NCI-H146 treated with DMSO at 0.1 percent for 48 hours (cell line): ENCODE measurements around the gene ATG4D.
"Not testable (repeated sequence)": the region's sequence is repeated elsewhere in the genome, so short reads cannot be mapped to it uniquely, and the experiment has no call there.

Experiments used
- DNase-seq: peaks from one replicate; lab custom pipeline; 2025; ENCODE audit not compliant: unreplicated experiment; lab: John Stamatoyannopoulos, UW

The ATG4D gene

DNA sequence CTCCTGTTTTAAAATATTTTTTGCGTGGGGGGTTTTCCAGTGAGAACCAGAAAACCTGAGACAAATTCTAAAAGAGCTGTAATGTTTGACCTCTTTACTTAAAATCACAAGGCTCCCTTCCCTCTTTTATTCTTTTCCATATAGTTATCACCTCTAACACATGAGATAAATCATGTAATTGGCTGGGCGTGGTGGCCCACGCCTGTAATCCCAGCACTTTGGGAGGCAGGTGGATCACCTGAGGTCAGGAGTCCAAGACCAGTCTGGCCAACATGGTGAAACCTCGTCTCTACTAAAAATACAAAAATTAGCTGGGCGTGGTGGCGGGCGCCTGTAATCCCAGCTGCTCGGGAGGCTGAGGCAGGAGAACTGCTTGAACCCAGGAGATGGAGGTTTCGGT is 7.3 kb downstream of the ATG4D start:
- not testable (repeated sequence) for DNase-seq

DNA sequence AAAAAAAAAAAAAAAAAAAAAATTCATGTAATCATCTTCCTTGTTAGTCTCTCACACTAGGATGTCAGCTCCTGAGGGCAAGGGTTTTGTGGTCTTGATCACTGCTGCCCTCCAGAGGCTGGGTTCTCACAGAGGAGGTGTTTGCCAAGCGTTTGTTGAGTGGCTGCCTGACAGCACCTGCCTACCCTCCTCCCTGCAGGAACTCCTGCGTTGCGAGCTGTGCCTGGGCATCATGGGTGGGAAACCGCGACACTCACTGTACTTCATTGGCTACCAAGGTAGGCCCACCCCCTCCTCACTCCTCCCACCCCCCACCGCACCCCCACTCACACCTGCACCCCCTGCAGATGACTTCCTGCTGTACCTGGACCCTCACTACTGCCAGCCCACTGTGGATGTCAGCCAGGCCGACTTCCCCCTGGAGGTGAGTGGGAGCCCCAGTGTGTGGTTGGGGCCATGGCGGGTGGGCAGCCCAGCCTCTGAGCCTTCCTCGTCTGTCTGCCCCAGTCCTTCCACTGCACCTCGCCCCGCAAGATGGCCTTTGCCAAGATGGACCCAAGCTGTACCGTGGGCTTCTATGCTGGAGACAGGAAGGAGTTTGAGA is 8.1 kb downstream of the ATG4D start:
- DNase-seq, result no peak

DNA sequence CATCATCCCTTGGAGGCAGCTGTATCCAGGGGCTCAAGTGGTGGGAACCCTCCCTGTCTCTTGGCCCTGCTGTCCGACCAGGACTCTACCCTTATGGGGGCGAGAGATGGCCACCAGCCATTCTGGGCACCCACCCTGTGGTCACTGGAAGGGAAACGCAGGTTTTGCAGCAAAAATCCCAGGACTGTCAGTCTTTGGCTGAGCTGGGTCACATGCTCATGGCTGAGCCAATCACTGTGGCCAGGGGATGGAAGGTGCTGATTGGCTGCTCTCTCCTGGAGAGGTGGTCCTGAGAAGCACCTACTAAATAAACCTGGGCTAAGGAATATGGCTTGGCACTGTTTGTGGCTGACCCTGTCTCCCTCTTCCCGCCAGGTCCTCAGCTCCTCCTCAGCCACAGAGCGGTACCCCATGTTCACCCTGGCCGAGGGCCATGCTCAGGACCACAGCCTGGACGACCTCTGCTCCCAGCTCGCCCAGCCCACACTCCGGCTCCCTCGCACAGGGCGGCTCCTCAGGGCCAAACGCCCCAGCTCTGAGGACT is 8.9 kb downstream of the ATG4D start:
- no peak for DNase-seq

DNA sequence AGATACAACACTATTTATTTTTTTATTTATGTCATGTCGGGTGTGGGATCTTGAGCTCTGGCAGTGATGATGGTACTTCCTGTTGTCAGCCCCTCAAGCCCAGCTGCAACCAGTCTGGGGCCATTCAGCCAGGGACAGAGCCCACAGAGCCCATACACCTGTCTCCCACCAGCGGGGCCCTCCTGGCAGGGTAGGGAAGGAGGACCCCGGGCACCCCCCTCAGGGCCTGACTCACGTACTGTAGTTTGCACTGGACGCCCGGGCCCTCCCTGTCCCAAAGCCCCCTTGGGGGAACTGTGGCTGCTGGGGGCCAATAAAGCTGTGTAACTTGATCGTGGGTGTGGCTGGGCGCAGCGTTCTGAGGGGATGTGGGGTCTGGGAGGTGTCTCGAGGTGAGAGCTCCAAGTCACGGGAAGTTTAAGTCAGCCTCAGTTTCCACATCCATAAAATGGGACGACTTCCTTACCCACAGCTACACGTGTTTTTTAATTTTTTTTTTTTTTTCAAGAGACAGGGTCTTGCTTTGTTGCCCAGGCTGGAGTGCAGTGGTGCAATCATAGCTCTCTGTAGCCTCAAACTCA is 9.5 kb downstream of the ATG4D start:
- no peak for DNase-seq

DNA sequence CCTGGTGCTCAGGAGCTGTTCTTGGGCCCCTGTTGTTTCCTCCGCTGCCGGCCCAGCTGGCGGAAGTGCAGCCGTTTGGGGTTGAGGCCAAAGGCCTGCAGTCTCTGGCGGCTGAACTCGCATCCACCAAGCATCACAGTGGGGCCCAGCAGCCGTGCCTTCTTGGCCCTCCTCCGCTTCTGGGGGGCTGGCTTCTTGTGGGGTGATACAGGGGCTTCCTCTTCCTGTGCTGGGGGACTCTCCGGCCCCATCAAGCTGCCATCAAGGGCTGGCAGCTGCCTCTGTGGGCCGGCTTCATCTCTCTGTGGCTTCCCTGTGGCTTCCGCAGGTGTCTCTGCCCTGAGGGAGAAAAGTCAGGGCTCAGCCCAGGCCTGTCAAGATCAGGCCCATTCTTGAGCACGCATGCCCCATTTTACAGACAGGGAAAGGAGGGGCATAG is 10.3 kb downstream of the ATG4D start:
- no peak for DNase-seq

DNA sequence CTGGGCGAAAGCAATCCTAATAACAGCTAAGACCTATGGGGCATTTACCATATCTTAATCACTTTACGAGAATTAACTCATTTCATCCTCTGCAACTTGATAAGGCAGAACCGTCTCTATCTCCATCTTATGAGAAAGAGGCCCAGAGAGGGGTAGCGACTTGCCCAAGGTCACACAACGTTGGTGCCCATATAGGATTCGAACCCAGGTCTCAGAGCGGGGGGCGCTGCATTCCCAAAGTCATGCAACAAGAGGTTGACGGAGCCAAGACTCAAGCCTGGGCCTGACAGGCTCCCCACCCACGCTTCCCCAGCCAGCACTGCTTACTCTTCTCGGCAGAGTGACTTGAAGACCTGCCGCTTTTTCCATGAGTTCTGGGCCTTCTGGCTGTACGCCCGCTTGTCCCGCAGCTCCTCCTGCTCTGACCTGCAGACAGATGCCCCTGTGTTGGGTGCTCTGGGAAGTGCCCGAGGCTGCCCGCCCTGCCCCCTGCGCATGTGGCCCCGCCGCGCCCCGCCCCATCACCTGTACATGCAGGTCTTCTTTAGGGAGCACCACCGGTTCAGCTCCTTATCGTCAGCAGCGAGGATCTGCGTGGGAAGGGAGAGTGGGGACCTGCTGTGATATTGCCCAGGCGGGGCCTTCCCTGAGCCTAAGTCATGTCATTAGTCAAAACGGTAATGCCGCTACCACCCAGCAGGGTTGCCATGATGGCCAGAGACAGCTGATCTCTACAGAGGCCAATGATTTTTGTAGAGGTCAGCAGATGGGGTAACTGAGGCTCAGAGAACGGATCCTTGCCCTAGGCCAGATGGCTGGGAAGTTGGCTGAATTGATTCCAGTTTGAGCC is 11.3 kb downstream of the ATG4D start:
- no peak for DNase-seq

DNA sequence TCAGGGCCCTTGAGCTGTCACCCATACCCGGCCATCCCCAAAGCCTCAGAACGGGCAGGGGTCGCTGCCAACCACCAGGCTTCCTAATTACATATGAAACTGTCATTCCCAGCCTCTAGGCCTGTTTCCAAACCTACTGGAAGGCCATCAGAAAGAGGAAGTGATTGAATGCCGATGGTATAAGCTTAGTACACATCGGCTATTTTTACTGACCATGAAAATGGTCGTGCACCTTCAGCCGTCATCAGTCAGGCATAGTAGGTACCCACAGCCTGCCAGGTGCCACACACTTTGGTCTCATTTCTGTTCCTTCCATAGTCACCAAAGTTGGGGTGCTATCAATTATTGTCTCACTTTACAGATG is 11.9 kb downstream of the ATG4D start:
- DNase-seq, result no peak

DNA sequence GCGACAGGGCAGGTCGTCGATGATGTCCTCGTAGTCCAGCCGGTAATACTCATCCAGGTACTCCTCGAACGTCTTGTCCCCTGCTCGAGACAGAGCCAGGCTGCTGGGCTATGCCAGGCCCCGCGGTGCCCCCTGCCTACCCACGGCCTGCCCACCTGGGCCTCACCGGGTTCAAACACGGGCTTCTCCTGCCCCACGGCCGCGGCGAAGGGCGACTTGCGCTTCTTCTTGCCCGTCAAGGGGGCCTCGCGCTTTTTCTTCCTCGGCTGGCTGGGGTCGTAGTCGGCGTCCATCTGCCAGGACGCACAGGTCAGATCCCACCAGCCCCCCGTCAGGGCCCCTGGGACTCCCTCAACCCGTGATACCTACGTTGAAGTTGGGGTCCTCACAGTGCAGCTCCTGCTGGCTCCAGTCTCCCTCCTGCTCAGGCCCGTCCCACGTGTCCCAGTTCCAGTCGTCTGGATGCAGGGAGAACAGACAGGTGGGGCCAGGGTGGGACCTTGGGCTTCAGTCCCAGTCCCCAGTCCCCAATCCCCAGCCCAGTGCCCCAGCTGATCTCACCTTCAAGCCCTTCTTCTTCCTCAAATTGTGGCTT is 14.0 kb downstream of the ATG4D start:
- DNase-seq, result no peak

DNA sequence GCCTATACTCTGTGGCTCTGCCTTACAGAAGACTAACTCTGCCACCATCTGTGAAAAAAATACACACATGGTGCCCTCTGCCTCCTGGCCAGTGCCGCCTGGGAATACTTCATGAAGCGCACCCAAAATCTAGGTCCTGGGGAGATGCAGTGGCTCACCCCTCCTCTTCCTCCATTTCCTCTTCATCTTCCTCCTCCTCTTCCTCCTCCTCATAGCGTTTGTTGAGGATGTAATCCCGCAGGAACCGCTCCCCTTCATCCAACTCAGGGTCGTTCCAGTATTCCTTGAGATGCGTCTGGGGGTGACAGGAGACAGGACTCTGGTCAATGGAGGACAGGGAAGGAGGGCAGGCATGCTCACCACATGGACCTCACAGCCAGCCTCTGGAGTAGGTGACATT is 16.4 kb downstream of the ATG4D start:
- no peak for DNase-seq

DNA sequence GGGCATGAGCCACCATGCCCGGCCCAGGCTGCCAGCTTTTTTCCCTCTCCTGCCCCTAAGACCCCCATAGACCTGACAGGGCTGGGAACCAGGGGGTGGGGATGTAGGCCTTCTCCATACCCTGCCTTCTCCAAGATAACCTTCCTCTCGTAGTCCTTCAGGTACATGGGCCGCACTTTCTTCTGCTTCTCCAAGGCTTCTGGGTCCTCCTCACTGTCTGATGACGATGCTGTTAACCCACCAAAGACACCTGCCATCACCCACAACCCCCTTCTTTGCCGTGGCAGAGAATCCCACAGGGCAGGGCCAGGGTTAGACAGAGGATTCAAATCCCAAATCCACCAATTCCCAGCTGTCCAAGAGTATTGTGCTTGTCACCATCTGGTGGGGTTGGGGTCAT is 18.9 kb downstream of the ATG4D start:
- DNase-seq, result no peak

DNA sequence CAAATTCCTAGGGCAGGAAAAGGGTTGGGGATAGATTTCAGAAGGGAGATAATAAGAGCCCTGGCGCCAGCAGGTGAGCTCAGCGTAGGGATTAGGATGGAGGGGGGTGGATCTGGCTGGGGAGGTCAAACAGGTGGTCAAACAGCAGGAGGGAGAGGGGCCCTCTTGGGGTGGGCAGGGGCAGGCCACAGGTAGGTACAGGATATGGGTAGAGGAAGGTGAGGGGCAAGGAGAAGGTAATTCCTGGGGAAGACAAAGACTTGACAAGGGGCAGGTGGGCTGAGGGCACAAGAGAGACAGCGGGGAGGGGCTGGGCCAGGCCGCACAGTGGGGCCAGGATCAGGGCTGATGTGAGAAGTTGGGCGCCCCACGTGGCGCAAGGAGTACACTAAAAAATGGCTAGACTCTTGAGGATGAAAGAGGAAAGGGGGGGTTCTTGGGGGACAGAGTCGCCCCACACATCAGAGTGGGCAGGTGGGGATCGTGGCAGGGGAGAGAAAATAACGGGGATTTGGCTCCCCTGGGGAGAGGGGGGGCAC is 21.4 kb downstream of the ATG4D start:
- DNase-seq, result peak; percentile 79

DNA sequence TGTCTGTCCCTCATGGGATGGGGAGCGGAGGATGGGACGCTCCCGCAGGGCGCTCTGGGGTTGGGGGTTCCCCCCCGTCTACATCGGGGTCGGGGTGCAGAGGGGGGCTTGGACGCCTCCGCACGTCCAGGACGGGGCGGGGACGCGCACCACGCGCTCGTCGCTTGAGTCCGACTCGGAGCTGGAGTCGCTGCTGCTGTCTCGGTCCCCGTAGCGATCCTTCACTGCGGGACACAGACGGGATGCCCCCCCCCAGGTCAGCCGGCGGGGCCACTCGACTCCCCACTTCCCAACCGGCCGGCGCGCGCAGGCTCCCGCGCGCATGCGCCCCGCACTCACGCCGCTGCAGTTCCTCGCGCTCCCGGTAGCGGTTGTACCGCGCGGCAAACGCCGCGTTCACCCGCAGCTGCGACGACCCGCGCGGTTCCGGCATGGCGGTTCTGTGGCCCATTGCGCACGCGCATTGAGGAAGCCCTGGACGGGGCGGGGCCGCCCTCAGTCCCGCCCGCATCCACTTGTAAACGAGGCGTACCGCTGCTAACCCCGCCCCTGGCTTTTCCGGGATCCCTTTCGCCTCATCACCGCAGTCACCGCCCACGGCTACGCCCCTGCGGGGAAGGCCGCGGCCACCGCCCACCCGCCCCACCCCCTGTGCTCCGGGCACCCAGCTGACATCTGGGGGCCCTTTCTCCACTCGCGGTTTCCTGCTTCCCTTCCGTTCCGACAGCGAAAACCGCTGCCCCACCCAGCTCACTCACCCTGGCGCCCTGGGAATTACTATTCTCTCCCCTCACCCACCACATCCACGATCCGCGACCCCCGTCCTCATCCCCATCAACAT is 22.1 kb downstream of the ATG4D start, which contains the start of gene KRI1:
TSS of gene KRI1 (minus strand) at position 444 of the 841 bp plus-strand sequence. CDS start at position 433, 11 bp downstream.
- DNase-seq, result peak; percentile 96

DNA sequence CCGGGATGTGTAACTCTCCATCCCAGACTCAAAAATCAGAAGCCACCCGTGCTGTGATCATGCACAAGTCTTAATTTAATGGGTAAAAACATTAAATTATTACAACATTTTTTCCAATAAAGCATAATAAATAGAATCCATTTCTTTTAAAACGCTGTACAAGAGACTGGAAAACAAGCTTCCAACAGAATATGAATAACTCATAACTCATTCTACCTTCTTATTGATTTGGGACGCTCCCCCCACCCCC is 22.6 kb downstream of the ATG4D start:
- no peak for DNase-seq

DNA sequence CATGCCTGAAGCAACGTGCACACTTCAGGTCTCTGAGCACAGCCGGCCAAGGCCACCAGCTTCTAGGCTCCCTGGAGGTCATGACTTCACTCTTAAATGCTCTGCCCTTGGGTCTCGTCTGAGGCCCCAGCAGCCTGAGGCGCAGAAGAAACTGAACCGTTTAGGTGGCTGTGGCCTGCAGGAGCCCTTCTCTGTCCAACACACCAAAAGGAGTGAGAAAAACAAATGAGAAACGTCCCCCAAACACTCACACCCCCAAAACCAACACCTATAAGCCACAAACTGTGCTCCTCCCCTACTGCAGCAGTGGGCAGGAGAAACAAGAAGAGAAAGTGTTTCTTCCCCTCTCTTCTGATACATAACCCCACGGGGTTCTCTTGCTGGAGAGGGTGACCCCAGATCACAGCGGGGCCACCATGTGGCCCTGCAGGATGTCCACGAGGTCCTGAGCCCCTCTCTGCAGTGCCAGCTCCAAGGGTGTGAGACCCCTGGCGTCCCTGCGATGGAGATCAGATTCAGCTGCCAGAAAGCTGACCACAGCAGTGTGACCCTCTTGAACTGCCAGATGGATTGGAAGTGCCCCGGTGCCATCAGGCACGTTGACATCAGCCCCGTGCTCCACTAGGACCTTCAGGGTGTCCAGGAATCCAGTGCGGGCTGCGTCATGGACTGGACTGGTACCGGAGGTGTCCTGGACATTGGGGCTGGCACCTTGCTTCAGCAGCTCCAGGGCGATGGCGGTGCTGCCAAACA is 23.1 kb downstream of the ATG4D start:
- DNase-seq, result no peak

DNA sequence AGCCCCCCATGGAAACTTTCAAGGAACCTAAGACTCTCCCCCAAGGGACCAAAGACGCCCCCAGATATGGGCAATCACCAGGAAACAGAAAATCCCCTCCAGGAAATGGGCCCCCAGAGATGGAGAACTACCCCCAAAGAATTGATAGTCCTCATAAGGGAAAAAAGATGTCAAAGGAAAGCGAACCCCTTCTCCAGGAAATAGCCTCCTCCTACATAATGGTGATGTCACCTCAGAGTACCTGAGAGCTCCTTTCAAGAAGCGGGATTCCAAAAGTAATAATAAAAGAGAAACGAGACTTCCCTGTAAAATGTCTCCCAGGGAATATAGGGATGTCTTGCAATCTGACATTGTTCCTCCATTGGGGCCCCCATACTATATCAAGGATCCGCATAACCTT is 24.0 kb downstream of the ATG4D start:
- DNase-seq, result no peak

DNA sequence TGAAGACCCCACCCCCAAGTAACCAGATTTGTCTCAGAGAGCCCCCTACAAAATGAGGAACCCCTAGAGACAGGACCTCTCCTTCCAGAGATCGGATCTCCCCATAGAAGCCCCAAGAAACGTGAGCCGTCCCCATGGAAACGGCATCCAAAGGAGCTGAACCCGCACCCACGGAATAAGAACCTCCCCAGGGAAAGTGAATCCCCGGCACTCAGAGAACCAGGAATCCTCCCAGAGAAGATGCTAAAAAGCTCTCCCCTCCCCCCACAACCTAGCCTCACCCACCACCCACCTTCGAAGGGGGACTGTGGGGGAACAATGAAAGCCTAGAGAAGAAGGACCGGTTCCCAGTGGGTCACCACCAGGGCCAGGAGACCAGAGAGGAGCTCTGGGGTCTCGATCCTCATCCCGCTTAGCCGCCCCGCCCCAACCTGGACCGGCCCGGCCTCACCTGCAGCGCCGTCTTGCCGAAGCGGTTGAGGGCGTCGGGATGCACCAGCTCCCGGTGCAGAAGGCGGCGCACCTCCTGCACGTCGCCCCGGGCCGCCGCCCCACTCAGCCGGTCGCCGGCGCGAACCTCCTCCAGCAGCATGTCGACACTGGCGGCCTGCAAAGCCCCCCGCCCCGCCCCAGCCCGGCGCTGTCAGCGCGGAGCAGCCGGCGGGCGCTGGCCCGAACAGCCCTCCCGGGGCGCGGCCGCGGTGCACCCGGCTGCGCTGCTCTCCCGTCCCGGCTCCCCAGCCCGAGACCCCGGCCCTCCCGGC is 24.5 kb downstream of the ATG4D start:
- DNase-seq, result peak; percentile 69

DNA sequence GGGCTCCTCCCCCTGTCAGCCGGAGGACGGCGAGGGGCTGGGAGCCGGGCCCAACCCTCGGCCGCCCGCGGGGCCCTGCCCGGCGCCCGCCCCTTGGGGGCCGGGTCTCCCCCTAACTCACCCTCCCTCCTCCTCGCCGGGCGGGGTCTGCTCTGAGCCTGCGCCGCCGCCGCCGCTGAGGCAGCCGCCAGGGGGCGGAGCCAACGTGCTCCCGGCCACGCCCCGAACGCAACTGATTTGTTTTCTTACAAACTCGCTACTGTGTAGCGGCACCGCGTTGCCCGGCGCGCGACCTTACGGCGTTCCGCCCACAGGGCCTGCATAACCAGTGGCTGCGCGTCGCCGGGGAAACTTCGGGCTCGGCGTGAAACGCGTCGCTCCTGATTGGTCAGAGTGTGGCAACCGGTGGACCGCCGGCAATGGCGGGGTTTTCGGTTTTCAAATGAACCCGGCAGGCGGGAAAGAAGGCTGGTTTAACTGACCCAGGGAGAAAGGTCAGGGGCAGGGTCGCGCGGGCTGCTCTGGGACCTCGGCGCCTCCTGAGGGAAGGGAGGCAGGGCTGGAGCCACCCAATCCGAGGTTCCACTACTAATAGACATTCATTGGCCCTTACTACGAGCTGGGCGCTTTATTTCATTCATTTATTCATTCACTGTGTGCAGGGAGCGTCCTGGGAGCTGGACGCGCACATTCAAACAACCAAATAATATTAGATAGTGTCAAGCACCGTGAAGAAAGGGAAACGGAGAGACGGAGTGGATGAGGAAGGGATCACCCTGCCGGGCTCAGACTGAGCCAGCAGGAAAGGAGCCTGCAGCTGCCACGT is 25.3 kb downstream of the ATG4D start, which contains the start of gene CDKN2D:
TSS of gene CDKN2D (minus strand) at position 154 of the 826 bp plus-strand sequence. CDS start 326 bp downstream, outside the sequence.
- peak; percentile 98 for DNase-seq

DNA sequence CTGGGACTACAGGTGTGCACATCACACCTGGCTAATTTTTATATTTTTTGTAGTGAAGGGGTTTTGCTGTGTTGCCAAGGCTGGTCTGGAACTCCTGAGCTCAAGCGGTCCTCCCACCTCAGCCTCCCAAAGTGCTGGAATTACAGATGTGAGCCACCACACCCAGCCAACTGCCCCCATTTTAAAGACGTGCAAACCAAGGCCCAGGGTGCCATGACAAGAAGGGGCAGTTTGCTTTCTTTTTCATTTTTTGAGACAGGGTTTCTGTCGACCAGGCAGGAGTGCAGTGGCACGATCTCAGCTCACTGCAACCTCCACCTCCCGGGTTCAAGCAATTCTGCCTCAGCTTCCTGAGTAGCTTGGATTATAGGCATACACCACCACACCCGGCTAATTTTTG is 30.1 kb downstream of the ATG4D start:
- not testable (repeated sequence) for DNase-seq
